HepG2 (cell line): ENCODE measurements around the gene KANK3. TPM values are rescaled to one million over a fixed set of nuclear protein-coding genes. Genes with fewer than 3 reads are reported as not detected.

Experiments
- BCL6 ChIP-seq: IDR thresholded peaks from 2 replicates; pipeline ENCODE4 v1.6.1; 2016; ENCODE audit warnings: missing genetic modification reagents, missing compliant biosample characterization
- CERS6 ChIP-seq: sonication (generic); formaldehyde crosslinking; IDR thresholded peaks from 2 replicates; pipeline ENCODE4 v1.5.0; 2020; ENCODE audit warnings: missing genetic modification reagents
- CTCF ChIP-seq: sonication (generic); formaldehyde crosslinking; IDR thresholded peaks from 2 replicates; pipeline ENCODE4 v1.5.0; 2020; ENCODE audit warnings: mild to moderate bottlenecking, missing genetic modification reagents, moderate library complexity
- ETV6 ChIP-seq: sonication (generic); formaldehyde crosslinking; conservative IDR thresholded peaks from 2 replicates; pipeline ENCODE4 v1.4.0; 2020; ENCODE audit warnings: missing genetic modification reagents
- GABPA ChIP-seq, 2 experiments: IDR thresholded peaks; 2 replicates each; pipeline ENCODE4 v1.6.1; 2011 to 2016; ENCODE audit warnings: low read depth in 2 of 2, low read length in 1 of 2, missing biosample characterization in 1 of 2, missing genetic modification characterization in 1 of 2
- MAFF ChIP-seq: IDR thresholded peaks from 2 replicates; pipeline ENCODE4 v1.6.1; 2011; ENCODE audit warnings: low read depth, low read length, improper control_type of control experiment
- NKX3-1 ChIP-seq: sonication (generic); formaldehyde crosslinking; IDR thresholded peaks from 2 replicates; pipeline ENCODE4 v1.5.0; 2020; ENCODE audit warnings: missing genetic modification reagents
- NRL ChIP-seq: sonication (generic); formaldehyde crosslinking; IDR thresholded peaks from 2 replicates; pipeline ENCODE4 v1.5.0; 2020; ENCODE audit warnings: missing genetic modification reagents, mild to moderate bottlenecking, moderate library complexity, borderline replicate concordance
- RARA ChIP-seq: IDR thresholded peaks from 2 replicates; pipeline ENCODE4 v1.6.1; 2016; ENCODE audit warnings: missing genetic modification reagents, missing compliant biosample characterization
- SMAD9 ChIP-seq: sonication (generic); formaldehyde crosslinking; IDR thresholded peaks from 2 replicates; pipeline ENCODE4 v1.5.1; 2020; ENCODE audit warnings: mild to moderate bottlenecking, missing genetic modification reagents
- SMYD3 ChIP-seq: sonication (generic); formaldehyde crosslinking; IDR thresholded peaks from 2 replicates; pipeline ENCODE4 v1.8.1; 2023; ENCODE audit warnings: mild to moderate bottlenecking, missing genetic modification reagents
- STAG1 ChIP-seq: sonication (generic); formaldehyde crosslinking; IDR thresholded peaks from 2 replicates; pipeline ENCODE4 v1.4.0; 2020; ENCODE audit warnings: missing genetic modification reagents
- TEAD3 ChIP-seq: optimal IDR thresholded peaks from 2 replicates; pipeline ENCODE3; 2016; ENCODE audit warnings: borderline replicate concordance
- TFAP4 ChIP-seq: sonication (generic); IDR thresholded peaks from 2 replicates; pipeline ENCODE4 v1.6.1; 2016; ENCODE audit warnings: low read depth, borderline replicate concordance
- ZNF251 ChIP-seq: sonication (generic); formaldehyde crosslinking; IDR thresholded peaks from 2 replicates; pipeline ENCODE4 v1.9.0; 2021; ENCODE audit warnings: mild to moderate bottlenecking, missing genetic modification reagents
- ZNF556 ChIP-seq: sonication (generic); formaldehyde crosslinking; IDR thresholded peaks from 2 replicates; pipeline ENCODE4 v1.4.0; 2020; ENCODE audit warnings: mild to moderate bottlenecking, missing genetic modification reagents, borderline replicate concordance
- ZNF609 ChIP-seq: sonication (generic); formaldehyde crosslinking; IDR thresholded peaks from 2 replicates; pipeline ENCODE4 v1.4.0; 2020; ENCODE audit warnings: mild to moderate bottlenecking, missing genetic modification reagents, borderline replicate concordance
- ZNF879 ChIP-seq: sonication (generic); formaldehyde crosslinking; IDR thresholded peaks from 2 replicates; pipeline ENCODE4 v1.8.1; 2023; ENCODE audit warnings: missing genetic modification reagents
- polyA plus RNA-seq, 8 experiments: library from polyadenylated mRNA; depleted of rRNA in 3 of 8; stranded (reverse) in 7 of 8; unstranded in 1 of 8; fragments of >200 nt; fragmentation: Illumina TruSeq in 4 of 8; extraction: Trizol in 4 of 8; gene quantifications; 2 replicates each; pipeline versions ENCODE4 v1.2.1 to v1.2.3, GENCODE V29; 2011 to 2016; ENCODE audit warnings: low read depth in 4 of 8, missing spikeins in 1 of 8, mixed read lengths in 1 of 8; ENCODE audit not compliant: insufficient read depth in 1 of 8
- total RNA-seq, 5 experiments: library from RNA; depleted of rRNA; stranded (reverse); fragments of >200 nt; fragmentation: Illumina TruSeq; extraction: Trizol; gene quantifications; 2 replicates each; pipeline ENCODE4 v1.2.3, GENCODE V29; 2016; ENCODE audit warnings: low read depth in 1 of 5
- TF ChIP-seq, protein P1 (sequence below): sonication (generic); formaldehyde crosslinking; IDR thresholded peaks from 2 replicates; pipeline ENCODE4 v1.8.1; 2023; ENCODE audit warnings: mild to moderate bottlenecking, missing genetic modification reagents

The KANK3 gene
- total and polyA plus RNA-seq, 2 of the 13 experiments (the other 11 are each of a cell fraction or from before 2014, with no cell fraction given): 0.15 to 0.20 TPM

DNA sequence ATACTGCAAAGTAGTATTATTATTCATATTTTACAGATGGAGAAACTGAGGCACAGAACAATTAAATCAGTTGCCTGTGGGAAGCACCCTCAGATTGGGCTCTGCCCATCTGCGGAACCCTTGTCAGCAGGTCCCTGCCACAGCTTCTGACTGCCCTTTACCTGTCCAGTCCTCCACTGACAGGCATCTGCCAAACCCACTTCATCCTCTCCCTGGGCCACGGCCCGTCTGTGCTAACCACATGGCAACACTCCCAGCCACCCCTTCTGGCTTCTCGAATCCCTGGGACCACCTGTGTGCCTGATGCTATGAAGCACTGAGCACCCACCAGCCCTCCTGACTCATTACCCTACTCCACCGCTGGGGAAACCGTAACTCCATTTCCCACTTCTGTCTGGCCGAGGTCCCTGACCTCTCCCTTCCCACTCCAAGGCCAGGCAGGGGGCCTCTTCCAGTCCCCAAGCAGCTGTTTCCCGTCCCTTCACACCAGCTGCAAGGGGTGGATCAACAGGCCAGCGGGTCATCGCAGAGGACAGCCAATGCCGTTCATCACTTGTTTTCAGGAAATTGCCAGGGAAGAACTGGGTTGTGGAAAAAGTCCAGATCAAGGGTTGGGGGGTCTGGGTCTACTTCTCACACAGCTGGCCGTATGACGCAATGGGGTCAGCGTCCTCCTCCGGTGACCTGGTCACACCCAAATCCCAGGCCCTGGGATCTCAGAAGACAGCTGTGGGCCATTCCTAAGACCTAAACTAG, 2.5 kb downstream of the KANK3 start (continued):
- TF ChIP-seq MAFF (no peak), BCL6 (CRISPR knock-in tag) (peak; percentile 60; the same call in 1 of the 2 replicates), ZNF251 (no peak), NKX3-1 (CRISPR knock-in tag) (no peak), TFAP4 (peak; percentile 88), CTCF (CRISPR knock-in tag) (peak; percentile 41), GABPA (IDR thresholded peaks at IDR 0.05; ENCODE audit: low read depth, low read length) (no peak), GABPA (CRISPR knock-in tag; IDR thresholded peaks at IDR 0.05; ENCODE audit: low read depth) (peak; percentile 32; the same call in 1 of the 2 replicates), SMYD3 (no peak), CERS6 (CRISPR knock-in tag) (no peak), STAG1 (CRISPR knock-in tag) (peak; percentile 25; the same call in 1 of the 2 replicates), ZNF609 (CRISPR knock-in tag) (0 out of 2 replicates have a peak, but pooled peaks have one; percentile 20), SMAD9 (no peak), NRL (peak; percentile 56; the same call in 1 of the 2 replicates), TEAD3 (CRISPR knock-in tag) (no peak), ETV6 (0 out of 2 replicates have a peak, but pooled peaks have one; percentile 32), RARA (CRISPR knock-in tag) (peak; percentile 54), ZNF879 (no peak), ZNF556 (CRISPR knock-in tag) (0 out of 2 replicates have a peak, but pooled peaks have one; percentile 53)
- TF ChIP-seq, protein P1, sequence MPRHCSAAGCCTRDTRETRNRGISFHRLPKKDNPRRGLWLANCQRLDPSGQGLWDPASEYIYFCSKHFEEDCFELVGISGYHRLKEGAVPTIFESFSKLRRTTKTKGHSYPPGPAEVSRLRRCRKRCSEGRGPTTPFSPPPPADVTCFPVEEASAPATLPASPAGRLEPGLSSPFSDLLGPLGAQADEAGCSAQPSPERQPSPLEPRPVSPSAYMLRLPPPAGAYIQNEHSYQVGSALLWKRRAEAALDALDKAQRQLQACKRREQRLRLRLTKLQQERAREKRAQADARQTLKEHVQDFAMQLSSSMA (CRISPR knock-in tag): no peak
